GM18867 (cell line): ENCODE data around the gene SOX30.

ENCODE experiments used
- ATAC-seq: cut with Tn5 transposase; IDR thresholded peaks from one replicate; pipeline ENCODE4 v1.9.1; 2021; ENCODE audit warnings: mild to moderate bottlenecking, moderate library complexity; ENCODE audit not compliant: unreplicated experiment

Gene SOX30

DNA sequence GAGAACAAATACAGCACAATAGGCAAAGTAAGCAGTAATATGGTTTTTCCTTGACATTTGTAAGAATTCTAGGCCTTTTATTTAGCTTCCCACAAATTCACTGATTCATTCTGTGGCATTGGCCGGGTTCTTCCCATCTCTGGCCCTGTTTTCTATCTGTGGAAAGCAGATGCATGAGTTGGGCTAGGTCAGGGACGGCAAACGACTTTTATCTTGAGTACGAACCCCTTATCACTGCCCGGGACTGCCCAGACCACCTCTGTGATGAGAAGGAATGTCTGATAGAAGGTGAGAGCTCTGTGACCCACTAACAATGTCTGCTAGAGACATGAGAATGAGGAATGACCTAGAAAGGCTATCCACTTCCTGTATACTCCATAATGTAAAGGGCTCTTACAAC is 41.2 kb downstream of the SOX30 start:
- ATAC-seq: no peak

DNA sequence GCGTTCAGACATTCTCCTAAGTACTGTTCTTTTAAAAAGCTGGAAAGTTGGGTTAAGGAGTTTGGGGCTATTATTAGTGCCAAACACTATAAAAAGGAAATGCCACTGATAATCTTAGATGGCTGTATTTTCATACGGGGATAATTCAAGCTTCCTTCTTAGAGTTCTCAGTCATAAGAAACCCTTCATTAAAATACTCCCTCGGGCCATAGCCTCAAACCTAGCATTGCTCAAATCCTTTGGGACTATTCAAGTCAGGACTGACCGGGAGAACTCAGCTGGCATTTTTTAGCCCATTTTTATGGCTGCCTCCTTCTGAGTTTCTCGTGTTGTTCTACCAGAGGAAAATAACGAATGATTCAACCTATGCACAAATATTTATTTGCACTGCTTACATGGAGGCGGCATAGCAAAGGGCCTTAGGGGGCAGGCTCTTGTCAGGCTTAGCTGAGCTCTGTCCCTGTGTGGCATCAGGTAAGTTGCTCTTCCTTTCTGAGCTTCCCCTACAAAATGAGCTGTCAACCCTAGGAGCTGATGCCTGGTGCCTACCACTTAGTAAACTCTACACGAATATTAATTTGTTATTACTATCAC is 43.2 kb downstream of the SOX30 start:
- no peak for ATAC-seq

DNA sequence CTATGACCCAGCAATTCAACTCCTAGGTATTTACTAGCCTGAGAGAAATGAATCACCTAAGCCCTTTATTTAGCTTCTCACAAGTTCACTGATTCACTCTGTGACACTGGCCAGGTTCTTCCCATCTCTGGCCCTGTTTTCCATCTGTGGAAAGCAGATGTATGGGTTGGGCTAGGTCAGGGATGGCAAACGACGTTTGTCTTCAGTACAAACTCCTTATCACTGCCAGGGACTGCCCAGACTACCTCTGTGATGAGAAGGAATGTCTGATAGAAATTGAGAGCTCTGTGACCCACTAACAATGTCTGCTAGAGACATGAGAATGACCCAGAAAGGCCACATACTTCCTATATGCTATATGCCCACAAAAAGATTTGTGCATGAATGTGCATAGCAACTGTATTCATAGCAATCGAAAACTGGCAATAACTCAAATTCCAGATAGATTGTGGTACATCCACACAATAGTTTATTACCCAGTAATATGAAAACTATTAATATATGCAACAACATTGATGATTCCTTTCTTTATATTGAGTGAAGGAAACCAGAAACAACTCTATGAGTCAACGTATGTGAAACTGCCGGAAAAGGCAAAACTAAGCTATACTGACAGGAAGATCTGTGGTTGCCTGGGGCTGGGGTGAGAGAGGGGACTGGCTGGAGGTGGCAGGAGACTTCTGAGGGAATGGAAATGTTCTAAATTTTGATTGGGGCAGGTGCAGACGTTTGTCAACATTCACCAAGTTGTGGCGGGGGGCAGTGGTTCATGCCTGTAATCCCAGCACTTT is 44.7 kb downstream of the SOX30 start:
- peak; percentile 53 for ATAC-seq

GRCh38 chr5:157606046-157606445 is 46.2 kb downstream of the SOX30 start:
- ATAC-seq: no peak

DNA sequence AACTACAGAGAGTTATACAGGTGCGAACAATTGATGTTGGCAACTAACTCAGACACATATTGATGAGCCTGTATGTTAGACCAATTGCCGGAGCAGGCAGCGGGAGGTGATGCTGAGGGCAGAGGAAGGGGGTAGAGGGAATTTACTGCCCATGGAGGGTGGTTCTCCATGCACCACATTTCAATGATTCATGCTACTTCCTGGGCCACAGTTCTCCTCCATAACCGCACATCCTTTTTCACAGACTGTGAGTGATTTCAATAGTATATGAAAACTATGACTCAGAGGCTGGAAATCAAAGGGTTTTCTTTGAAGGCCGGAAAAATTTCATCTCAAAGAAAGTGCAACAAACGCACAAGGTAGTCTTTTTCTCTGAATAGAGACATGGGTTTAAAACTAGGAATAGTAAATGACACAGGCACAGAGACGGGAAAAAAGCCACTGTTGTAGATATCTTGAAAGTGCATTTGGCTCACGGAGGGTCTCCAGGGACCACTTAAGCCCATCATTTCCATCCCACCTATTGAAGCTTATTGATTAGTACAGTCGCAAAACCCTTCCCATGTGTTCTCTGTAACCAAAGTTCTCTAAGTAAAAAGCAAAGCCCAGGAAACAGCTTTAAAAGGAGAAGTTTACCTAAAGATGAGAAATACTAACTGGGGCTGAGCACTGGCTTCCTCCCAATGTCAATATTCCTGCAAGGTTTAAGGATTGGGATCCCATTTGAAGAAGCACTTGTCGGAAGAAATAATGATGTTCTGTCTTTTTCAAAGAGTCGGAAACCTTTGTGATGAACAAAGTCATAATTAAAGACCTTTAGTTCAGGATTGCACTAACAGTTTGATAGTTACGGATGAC is 48.7 kb downstream of the SOX30 start:
- ATAC-seq: no peak

GRCh38 chr5:157602505-157602904 is 49.7 kb downstream of the SOX30 start:
- ATAC-seq: peak; percentile 54

DNA sequence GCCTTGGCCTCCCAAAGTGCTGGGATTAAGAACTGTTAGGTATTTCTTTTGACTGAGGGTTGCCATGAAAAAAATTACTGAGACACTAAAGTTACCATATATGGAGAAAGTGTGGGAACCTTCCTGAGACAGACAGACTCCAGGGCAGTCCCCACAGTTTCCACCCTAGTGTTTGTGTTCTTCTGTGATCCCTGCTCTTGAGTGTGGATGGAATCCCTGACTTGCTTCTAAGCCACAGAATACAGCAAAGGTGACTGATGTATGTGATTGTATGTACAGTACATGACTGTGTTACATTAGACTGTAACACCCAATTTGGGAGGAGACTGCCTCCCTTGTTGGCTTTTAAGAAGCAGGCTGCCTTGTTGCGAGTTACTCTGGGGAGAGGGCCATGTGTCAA is 52.0 kb downstream of the SOX30 start:
- ATAC-seq: no peak

- no peak for ATAC-seq
Observed at GRCh38 chr5:157599565-157599964, 52.7 kb downstream of the SOX30 start.

DNA sequence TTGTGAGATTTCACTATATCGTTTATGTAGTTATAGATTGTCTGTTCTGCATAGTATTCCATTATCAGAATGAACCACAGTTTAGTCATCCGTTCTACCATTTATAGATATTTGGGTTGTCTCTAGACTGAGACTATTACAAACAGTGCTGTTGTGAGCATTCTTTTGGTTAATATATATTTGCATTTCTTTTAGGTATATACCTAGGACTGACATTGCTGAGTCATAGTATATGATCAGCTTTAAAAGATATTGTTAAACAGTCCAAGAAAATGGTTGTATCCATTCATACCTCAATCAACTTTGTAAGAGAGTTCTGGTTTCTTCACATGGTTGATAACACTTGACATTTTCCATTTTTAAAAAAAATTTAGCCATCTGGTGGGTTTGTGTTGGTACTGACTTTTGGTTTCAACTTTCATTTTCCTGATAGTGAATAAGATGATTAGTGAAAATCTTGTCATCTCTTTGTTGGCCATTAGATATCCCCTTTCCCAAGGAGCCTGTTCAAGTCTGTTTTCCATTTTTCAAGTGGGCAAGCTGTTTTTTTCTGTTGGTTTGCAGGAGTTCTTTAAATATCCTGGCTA is 53.8 kb downstream of the SOX30 start:
- peak; percentile 27 for ATAC-seq

GRCh38 chr5:157597277-157597676 is 55.0 kb downstream of the SOX30 start:
- no peak for ATAC-seq

DNA sequence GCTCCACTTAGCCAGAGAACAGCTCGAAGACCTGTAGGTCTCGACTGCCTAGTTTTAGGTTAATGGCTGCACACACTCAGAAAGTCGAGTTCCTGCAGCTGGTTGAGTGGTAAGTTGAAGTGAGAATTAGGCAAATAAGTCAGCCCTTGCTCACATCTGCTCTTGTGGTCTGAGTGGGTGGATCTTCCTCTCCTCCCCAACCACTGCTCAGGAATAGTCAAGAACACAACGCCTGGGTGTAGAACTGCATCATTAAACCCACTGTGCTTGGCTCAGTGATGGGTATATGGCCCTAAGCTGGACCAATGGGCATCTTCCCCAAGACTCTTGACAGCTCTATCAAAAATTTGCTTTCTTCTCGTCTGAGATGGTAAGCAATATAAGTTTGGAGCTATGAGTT is 55.8 kb downstream of the SOX30 start:
- ATAC-seq: peak; percentile 76

GRCh38 chr5:157594675-157595459 is 57.4 kb downstream of the SOX30 start:
- no peak for ATAC-seq

DNA sequence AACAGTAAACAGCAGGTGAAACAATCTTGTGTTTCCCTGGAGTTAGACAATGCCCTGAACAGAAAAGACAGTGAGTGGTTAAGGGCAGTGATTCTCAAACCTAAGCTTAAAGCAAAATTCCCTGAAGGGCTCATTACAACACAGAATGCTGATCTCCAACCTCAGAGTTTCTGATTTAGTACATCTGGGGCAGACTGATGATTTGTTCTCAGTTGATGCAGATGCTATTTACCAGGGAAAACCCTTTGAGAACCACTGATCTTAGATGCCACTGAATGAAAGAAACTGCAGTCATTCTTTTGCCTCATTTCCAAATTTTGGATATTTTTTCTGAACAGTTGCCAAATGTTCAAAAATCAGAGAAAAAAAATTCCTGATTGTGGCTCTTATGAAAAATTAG is 58.0 kb downstream of the SOX30 start:
- no peak for ATAC-seq

DNA sequence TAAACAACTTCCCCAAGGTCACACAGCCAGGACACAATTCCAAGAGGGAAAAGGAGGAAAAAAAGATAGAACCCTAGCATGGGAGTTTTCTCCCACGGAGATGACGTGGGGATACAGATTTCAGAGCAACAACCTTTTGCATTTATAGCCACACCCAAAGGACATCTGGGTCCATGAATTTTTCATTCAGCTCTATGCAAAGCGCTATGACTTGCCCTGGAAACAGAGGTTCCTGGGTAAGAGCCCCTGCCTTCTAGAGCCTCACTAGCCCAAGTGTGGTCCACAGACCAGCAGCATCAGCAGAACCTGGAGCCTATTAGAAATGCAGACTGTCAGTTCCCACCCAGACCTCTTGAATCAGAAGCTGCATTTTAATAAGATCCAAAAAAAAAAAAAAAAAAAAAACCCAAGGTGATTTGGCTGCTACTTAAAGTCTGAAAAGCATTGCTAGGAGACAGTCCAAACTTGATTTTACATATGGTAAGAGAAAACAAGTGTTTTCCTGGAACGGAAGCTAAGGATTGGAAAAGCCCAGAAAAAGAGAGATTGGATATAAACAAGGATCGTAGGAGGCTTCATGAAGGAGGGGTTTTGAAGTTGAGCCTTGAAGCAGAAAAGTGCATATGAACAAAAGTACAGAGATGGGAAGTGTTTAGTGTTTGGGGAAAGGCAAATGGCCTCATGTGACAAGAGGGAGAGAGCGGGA is 59.0 kb downstream of the SOX30 start:
- no peak for ATAC-seq

GRCh38 chr5:157592594-157592993 is 59.6 kb downstream of the SOX30 start:
- ATAC-seq: no peak

DNA sequence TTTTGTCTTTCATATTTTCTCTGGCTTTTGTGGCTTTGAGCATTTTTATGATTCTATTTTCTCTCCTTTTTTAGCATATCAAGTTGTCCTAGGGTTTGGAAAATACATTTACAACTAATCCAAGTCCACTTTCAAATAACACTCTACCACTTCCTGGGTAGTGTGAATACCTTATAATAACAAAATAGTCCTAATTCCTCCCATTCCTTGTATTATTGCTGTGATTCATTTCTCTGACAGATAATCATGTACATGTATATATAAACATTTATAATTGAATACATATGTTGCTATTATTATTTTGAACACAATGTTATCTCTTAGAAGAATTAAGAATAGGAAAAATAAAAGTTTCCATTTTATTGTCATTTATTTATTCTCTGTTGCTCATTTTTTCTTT is 61.8 kb downstream of the SOX30 start:
- no peak for ATAC-seq

DNA sequence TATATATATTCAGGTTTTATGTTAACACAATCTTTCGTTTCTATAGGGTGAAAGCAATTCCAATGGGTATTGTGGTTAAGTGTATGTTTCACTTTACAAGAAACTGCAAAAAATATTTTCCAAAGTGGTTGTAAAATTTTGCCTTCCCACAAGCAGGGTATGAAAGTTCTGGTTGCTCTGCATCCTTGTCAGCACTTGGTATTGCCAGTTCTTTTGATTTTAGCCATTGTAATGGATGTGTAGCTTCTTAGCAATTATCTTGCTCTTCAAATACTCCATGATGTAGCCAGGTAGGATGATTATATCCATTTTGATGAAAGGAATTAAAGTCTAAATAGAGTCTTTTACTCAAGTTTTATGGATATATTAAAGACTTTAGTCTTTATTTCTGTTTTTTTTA is 67.6 kb downstream of the SOX30 start:
- ATAC-seq: no peak

- peak; percentile 43 for ATAC-seq
Observed at GRCh38 chr5:157582731-157583620, 69.3 kb downstream of the SOX30 start.

DNA sequence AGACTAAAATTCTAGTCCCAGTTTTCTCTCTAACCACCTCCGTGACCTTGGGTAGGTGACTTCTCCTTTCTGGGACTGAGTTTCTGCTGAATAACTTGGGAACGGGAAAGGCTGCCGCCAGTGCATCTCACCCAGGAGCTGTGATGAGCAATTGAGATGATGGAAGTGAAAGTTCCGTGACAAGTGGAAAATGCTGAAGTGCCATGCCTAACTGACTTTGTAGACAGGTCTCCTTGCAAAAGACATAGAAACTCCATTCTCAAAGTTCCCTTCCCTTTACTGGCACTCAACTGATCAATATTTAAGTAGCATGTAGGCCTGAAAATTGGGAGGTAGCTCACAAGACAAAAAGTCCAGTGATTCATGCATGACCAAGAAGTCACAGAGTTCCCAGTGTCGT is 70.3 kb downstream of the SOX30 start:
- ATAC-seq: no peak
